NCI-H1694 (cell line): ENCODE data around the gene CTAG2.
"Not testable (repeated sequence)": the region's sequence is repeated elsewhere in the genome, so short reads cannot be mapped to it uniquely, and the experiment has no call there.

Experiments
- DNase-seq: peaks from one replicate; lab custom pipeline; 2025; lab: John Stamatoyannopoulos, UW

The CTAG2 gene

DNA sequence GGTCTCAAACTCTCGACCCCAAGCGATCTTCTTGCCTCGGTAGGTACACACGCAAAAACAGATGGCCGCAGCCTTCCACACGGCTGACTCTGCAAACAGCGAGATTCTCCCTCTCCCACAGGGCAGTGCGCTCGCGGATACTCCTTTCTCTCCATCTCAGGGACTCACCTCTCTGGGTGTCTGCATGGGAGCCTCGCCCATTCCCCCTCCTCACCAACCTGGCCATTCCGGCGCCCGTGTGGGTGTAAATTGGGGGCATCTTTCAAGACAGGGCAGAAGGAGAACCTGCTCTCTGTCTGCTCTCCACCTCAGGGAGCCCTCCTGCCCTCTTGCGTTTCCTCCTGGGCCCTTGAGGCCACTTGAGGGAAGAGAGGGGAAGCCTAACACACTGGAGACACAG lies 4.4 kb downstream of the CTAG2 start:
- DNase-seq, result no peak

- not testable (repeated sequence) for DNase-seq
Observed at GRCh38 chrX:154645745-154646378, 7.5 kb downstream of the CTAG2 start.

GRCh38 chrX:154643708-154644107 lies 9.7 kb downstream of the CTAG2 start:
- not testable (repeated sequence) for DNase-seq

DNA sequence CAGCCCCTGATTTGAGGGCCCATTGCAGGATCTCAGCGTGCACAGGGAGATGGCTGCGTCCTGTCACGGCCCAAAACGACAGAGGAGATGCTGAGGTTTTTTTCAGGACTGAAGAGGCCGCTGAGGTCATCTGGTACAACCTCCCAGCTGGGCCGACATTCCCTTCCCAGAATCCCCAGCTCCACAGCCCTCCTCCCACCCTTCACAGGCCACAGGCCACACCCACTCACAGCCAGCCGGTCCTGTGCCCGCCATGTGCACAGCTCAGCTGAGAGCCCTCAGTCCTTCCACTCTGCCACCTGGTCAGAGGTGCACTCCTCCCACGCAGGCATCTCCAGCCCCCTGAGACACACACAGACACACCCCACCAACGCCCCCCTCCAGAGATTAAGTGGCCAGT lies 11.6 kb downstream of the CTAG2 start:
- DNase-seq, result not testable (repeated sequence)

GRCh38 chrX:154633661-154634060 lies 19.7 kb downstream of the CTAG2 start:
- not testable (repeated sequence) for DNase-seq

DNA sequence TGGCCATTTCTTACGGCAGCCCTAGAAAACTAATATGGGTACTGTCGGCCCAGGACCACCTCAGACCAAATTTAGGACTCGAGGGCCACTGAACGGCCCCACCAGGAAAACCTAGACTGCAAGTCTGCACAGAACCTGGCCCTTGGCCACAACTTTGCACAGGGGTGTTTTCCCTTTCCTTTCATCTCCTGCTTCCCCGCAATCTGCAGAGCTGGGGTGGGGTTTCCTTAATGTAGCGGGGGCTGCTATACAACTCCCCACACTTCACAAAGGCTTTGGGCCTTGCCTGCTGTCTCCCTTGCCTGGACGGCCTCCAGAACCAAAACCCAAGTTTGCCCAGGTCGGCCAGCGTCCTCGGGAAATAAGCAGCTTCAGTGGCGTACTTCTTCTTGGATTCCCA lies 22.4 kb downstream of the CTAG2 start:
- DNase-seq, result not testable (repeated sequence)

DNA sequence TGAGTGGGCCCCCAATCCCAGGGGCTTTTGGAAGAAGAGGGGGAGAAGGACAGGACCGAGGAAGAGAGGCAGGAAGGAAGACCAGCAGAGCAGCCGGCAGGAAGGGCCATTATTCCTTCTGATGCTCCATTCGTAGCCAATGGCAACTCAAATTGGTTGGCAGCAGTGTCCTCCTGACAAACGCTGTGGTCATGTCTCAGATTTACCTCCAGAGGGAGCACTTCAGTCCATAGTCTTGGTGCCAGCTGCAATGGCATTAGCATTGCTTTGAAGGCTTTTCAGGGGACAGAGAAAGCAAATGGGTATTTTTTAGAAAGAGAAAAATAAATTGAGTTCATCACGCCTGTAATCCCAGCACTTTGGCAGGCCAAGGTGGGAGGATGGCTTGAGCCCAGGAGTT lies 24.4 kb downstream of the CTAG2 start:
- not testable (repeated sequence) for DNase-seq

- DNase-seq, result not testable (repeated sequence)
Observed at GRCh38 chrX:154620767-154621414, 32.5 kb downstream of the CTAG2 start.

DNA sequence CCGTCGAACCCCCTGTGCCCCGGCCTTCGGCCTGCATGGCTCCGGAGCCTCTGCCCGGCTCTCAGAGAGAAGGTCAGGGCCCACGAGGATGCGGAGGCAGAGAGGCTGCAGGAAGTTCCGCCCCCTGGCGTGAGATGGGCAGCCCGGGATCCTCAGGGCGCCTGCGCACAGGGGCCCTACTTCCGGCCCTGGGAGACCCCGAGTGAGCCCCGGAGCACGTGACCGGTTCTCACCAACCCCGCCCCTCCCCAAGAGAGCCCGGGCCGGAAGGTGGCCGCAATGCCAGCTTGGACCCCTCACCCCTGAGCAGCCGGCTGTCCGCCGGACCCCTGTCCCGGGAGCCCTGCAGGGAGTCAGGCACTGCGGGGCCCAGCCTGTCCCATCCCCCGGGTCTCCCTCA lies 34.2 kb downstream of the CTAG2 start, which contains the start of gene CTAG1B:
CTAG1B (minus strand) TSS at position 101 of the 400 bp plus-strand sequence; CDS start at position 37, 64 bp downstream.
- DNase-seq, result not testable (repeated sequence)

GRCh38 chrX:154613586-154613985 lies 39.8 kb downstream of the CTAG2 start:
- not testable (repeated sequence) for DNase-seq

- DNase-seq, result not testable (repeated sequence)
Observed at GRCh38 chrX:154611146-154611545, 42.2 kb downstream of the CTAG2 start.

DNA sequence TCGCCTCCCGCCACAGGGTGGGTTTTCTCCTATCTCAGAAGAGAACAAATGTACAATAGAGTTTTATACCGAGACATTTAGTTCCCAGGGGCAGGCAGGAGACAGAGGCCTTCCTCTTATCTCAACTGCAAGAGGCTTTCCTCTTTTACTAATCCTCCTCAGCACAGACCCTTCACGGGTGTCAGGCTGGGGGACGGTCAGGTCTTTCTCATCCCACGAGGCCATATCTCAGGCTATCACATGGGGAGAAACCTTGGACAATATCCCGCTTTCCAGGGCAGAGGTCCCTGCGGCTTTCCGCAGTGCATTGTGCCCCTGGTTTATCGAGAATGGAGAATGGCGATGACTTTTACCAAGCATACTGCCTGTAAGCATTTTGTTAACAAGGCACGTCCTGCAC lies 44.6 kb downstream of the CTAG2 start:
- not testable (repeated sequence) for DNase-seq

- DNase-seq, result not testable (repeated sequence)
Observed at GRCh38 chrX:154607976-154608375, 45.4 kb downstream of the CTAG2 start.

GRCh38 chrX:154607370-154607769 lies 46.0 kb downstream of the CTAG2 start:
- DNase-seq, result peak; percentile 14

GRCh38 chrX:154605566-154605965 lies 47.8 kb downstream of the CTAG2 start:
- no peak for DNase-seq

DNA sequence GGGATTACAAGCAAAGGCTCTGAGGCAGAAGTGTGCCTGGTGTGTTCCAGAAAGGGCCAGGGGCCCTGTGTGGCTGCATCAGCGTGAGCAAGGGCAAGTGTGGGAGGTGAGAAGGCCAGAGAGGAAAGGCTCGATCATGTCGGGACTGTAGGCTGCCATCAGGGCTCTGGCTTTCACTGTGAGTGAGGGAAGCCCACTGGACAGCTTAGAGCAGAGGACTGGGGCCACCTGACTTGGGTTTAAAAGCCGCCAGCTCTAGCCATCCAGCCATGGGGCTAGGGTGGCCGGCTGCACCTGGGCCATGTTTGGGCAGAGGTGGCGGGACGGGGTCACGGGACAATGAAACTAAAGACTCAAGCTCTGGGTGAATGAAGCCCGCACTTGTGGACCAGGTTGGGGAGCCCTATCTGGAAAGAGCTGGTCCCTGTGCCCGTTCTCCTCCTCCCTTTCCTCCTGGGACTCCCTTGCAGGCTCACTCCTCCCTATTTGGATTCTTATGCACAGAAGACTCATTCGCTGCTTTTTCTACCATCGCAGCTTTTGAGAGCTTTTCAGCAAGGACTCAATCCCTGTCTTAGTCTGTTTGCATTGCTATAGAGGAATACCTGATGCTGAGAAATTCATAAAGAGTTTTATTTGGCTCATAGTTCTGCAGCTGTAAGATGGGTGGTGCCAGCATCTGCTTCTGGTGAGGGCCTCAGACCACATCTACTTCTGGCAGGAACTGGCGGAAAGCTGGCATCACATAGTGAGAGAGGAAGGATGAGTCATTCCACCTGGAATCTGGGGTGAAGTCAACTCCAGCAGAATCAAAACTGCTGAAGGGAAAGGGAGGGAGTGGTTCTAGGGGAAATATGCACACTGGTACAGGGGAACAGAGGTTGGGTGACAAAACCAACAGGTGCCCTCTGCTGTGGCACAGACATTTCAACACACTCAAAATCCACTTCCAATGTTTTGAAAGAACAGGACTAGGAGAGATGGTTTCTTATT lies 49.6 kb downstream of the CTAG2 start:
- DNase-seq, result no peak

DNA sequence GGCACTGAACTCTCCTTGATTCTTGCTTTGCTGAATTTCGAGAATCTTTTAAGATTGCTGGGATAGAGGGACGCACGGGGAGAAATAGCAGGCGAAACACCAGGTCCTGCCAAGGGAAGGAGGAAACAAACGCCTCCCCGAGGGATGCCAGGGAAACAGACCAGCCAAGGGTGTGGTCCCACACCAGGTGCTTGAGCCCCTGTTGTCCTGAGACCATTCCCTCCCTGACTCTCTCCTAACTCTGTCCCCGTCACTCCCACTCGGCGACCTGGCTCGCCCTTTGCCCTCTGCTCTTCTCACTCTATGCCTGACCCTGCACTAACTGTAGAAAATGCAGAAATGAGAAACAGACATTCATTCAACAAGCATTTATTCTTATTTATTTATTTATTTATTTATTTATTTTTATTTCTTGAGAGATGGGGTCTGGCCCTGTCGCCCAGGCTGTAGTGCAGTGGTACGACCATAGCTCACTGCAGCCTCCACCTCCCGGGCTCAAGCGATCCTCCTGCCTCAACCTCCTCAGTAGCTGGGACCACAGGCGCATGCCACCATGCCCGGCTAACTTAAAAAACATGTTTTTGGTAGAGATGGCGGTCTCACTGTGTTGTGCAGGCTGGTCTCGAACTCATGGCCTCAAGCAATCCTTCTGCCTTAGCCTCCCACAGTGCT lies 50.5 kb downstream of the CTAG2 start:
- no peak for DNase-seq

GRCh38 chrX:154602226-154602625 lies 51.2 kb downstream of the CTAG2 start:
- no peak for DNase-seq
